Keratinocyte (primary cell): Measurements from ENCODE around the gene TROAP. TPM values are rescaled to one million over a fixed set of nuclear protein-coding genes. Genes with fewer than 3 reads are reported as not detected.

ENCODE experiments used
- DNase-seq: peaks from one replicate; pipeline ENCODE4 v3.0.0-alpha.2; 2011; ENCODE audit warnings: low read depth, missing footprints, low spot score
- FAIRE-seq: peaks from 2 replicates; lab custom pipeline; 2011; peaks lifted over from hg19 to GRCh38; lab: Jason Lieb, UNC
- H2AFZ ChIP-seq: 2 replicates; pipeline ENCODE4 v1.6.0; 2012; ENCODE audit warnings: low read length, control low read depth, inconsistent platforms; ENCODE audit not compliant: control insufficient read depth
- H3K27ac ChIP-seq: 2 replicates; pipeline ENCODE4 v1.5.1; 2011; ENCODE audit warnings: low read length; ENCODE audit not compliant: control insufficient read depth, insufficient read depth
- H3K27me3 ChIP-seq: 3 replicates; pipeline ENCODE4 v1.6.0; 2011; ENCODE audit warnings: low read length; ENCODE audit not compliant: control insufficient read depth, insufficient read depth; ENCODE audit errors: extremely low read depth
- H3K36me3 ChIP-seq, 2 experiments: 2 replicates in 1 of 2; 3 replicates in 1 of 2; pipeline ENCODE4 v1.5.1; 2011; ENCODE audit warnings: low read length in 2 of 2, mild to moderate bottlenecking in 1 of 2; ENCODE audit not compliant: control insufficient read depth in 2 of 2, insufficient read depth in 2 of 2; ENCODE audit errors: extremely low read depth in 1 of 2
- H3K4me1 ChIP-seq: 3 replicates; pipeline ENCODE4 v1.5.1; 2011; ENCODE audit warnings: low read length; ENCODE audit not compliant: control insufficient read depth, insufficient read depth; ENCODE audit errors: extremely low read depth
- H3K4me2 ChIP-seq: 3 replicates; pipeline ENCODE4 v1.6.0; 2011; ENCODE audit warnings: low read depth, low read length; ENCODE audit not compliant: control insufficient read depth, insufficient read depth; ENCODE audit errors: extremely low read depth
- H3K4me3 ChIP-seq, 3 experiments: fragments of 200-600 bp in 1 of 3; sonication (generic) in 1 of 3; 2 replicates in 2 of 3; 3 replicates in 1 of 3; pipeline ENCODE4 v1.5.1; 2011 to 2016; ENCODE audit warnings: low read length in 3 of 3, mild to moderate bottlenecking in 3 of 3, control low read depth in 2 of 3, inconsistent platforms in 1 of 3, low read depth in 1 of 3, mixed read lengths in 1 of 3, mixed run types in 1 of 3, moderate library complexity in 1 of 3; ENCODE audit not compliant: control insufficient read depth in 2 of 3, insufficient read depth in 2 of 3; ENCODE audit errors: extremely low read depth in 1 of 3
- H3K79me2 ChIP-seq: 2 replicates; pipeline ENCODE4 v1.6.0; 2012; ENCODE audit warnings: low read length; ENCODE audit not compliant: control insufficient read depth, insufficient read depth
- H3K9ac ChIP-seq: 3 replicates; pipeline ENCODE4 v1.6.0; 2011; ENCODE audit warnings: low read length; ENCODE audit not compliant: control insufficient read depth, insufficient read depth; ENCODE audit errors: extremely low read depth
- H3K9me1 ChIP-seq: 3 replicates; pipeline ENCODE4 v1.6.0; 2011; ENCODE audit warnings: low read length; ENCODE audit not compliant: control insufficient read depth, insufficient read depth; ENCODE audit errors: extremely low read depth
- H3K9me3 ChIP-seq: 2 replicates; pipeline ENCODE4 v1.5.1; 2012; ENCODE audit warnings: low read depth, low read length; ENCODE audit not compliant: control insufficient read depth
- H4K20me1 ChIP-seq: 3 replicates; pipeline ENCODE4 v1.6.0; 2011; ENCODE audit warnings: low read length; ENCODE audit not compliant: control insufficient read depth, insufficient read depth; ENCODE audit errors: extremely low read depth
- CTCF ChIP-seq, 3 experiments: IDR thresholded peaks in 1 of 3; conservative IDR thresholded peaks in 1 of 3; optimal IDR thresholded peaks in 1 of 3; 2 replicates in 2 of 3; 3 replicates in 1 of 3; pipeline versions ENCODE3 to v1.5.1; 2011; ENCODE audit warnings: low read length in 3 of 3, mild to moderate bottlenecking in 3 of 3, moderate library complexity in 2 of 3, control low read depth in 1 of 3, inconsistent platforms in 1 of 3; ENCODE audit not compliant: insufficient read depth in 2 of 3; ENCODE audit errors: extremely low read depth in 1 of 3
- EZH2 ChIP-seq: IDR thresholded peaks from one replicate; pipeline ENCODE4 v1.6.1; 2012; ENCODE audit warnings: inconsistent platforms, mild to moderate bottlenecking, low read length, moderate library complexity
- dilution Hi-C: fragments of 300-500 bp; cut with MboI; formaldehyde crosslinking; loops from one replicate; pipeline ENCODE4 v1.7.0; 2020; ENCODE audit warnings: low sequenced_read_pairs; ENCODE audit not compliant: extremely low pct_ligation_motif_present
- polyA plus RNA-seq, 5 experiments: library from polyadenylated mRNA; depleted of rRNA in 3 of 5; stranded (reverse) in 3 of 5; stranded (forward) in 1 of 5; unstranded in 1 of 5; fragments of >200 nt; gene quantifications; 1 replicate in 1 of 5; 2 replicates in 3 of 5; 3 replicates in 1 of 5; pipeline versions ENCODE4 v1.2.1 to v1.2.3, GENCODE V29; 2011 to 2012; ENCODE audit warnings: missing spikeins in 2 of 5, low read depth in 1 of 5, low replicate concordance in 1 of 5

Gene TROAP
- polyA plus RNA-seq, 1 donor (not counting 4 experiments of a cell fraction or from before 2014, with no cell fraction given) = 14.1 TPM

DNA sequence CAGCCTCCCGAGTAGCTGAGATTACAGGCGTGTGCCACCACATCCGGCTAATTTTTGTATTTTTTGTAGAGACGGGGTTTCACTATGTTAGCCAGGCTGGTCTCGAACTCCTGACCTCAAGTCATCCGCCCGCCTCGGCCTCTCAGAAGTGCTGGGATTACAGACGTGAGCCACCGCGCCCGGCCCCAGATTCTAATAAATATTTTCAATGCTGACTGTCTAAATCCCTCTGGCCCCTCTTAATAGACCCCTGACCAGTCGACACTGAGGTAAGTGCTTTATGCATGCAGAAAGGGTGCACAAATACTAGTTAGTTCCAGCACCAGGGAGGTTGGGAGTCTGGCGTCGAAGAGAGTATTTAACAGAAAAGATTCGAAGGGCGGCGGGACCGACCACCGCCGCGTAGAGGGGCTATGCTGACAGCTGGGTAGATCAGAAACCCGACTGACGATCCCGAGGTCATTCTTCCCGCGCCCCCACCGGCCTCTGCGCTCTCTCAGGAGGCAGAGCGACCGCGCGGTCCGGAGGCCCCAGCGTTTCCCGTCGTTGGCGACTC, 43.1 kb downstream of the TROAP start:
- Histone ChIP-seq H3K9me1 (no peaks in the 10 kb centered on the region), H3K36me3 (peaks cover 0 to 2% of the 10 kb centered on the region in 2 experiments), H3K4me1 (peaks cover 33% of the 10 kb centered on the region), H3K9me3 (no peaks in the 10 kb centered on the region), H3K4me3 (peak overlapping the region; percentile 78 to 97 (median 91)), H3K4me2 (peak overlapping the region; percentile 90), H3K9ac (peak overlapping the region; percentile 96), H3K79me2 (peaks cover 41% of the 10 kb centered on the region), H2AFZ (peak overlapping the region; percentile 93), H4K20me1 (no peaks in the 10 kb centered on the region), H3K27me3 (no peaks in the 10 kb centered on the region), H3K27ac (peak overlapping the region; percentile 91)
- dilution Hi-C loops = no loop called here
- FAIRE-seq (no peak), DNase-seq (no peak)
- TF ChIP-seq CTCF (optimal IDR thresholded peaks at IDR 0.05 in 1 of 3, IDR thresholded peaks at IDR 0.05 in 1 of 3, conservative IDR thresholded peaks at IDR 0.05 in 1 of 3; ENCODE audit: extremely low read depth in 1 of 3, insufficient read depth in 2 of 3, low read length in 3 of 3) (no peak), EZH2 (no peak)

- TF ChIP-seq CTCF (optimal IDR thresholded peaks at IDR 0.05 in 1 of 3, IDR thresholded peaks at IDR 0.05 in 1 of 3, conservative IDR thresholded peaks at IDR 0.05 in 1 of 3; ENCODE audit: extremely low read depth in 1 of 3, insufficient read depth in 2 of 3, low read length in 3 of 3) = peak in 2 of 3 experiments; percentile 0 to 14
- TF ChIP-seq EZH2 = no peak
- H3K4me1 ChIP-seq = peaks cover 33% of the 10 kb centered on the region
- peaks cover 0 to 2% of the 10 kb centered on the region in 2 experiments for H3K36me3 ChIP-seq
- peak; percentile 56 for DNase-seq
- H3K9ac ChIP-seq = peak overlapping the region; percentile 96
- peak overlapping the region; percentile 90 for H3K4me2 ChIP-seq
- no peaks in the 10 kb centered on the region for H3K27me3 ChIP-seq
- H3K9me1 ChIP-seq = no peaks in the 10 kb centered on the region
- H2AFZ ChIP-seq = peak overlapping the region; percentile 93
- FAIRE-seq = no peak
- dilution Hi-C loops = no loop called here
- H4K20me1 ChIP-seq = no peaks in the 10 kb centered on the region
- H3K79me2 ChIP-seq = peaks cover 48% of the 10 kb centered on the region
- peak overlapping the region; percentile 78 to 97 (median 91) for H3K4me3 ChIP-seq
- peak overlapping the region; percentile 91 for H3K27ac ChIP-seq
- no peaks in the 10 kb centered on the region for H3K9me3 ChIP-seq
These were observed 43.8 kb downstream of the TROAP start for GRCh38 chr12:49366652-49367380.
